Kidney tubule cell (primary cell): Measurements from ENCODE around the gene NR2F1-AS1.
"Not testable (repeated sequence)": the region's sequence is repeated elsewhere in the genome, so short reads cannot be mapped to it uniquely, and the experiment has no call there.

Source experiments
- DNase-seq: peaks from one replicate; pipeline ENCODE4 v3.0.0-alpha.2; 2018; ENCODE audit warnings: low spot score

NR2F1-AS1 gene

GRCh38 chr5:93576994-93577853 lies 3.8 kb downstream of the NR2F1-AS1 start:
- no peak for DNase-seq

- DNase-seq = no peak
Measured at GRCh38 chr5:93575461-93576414, 5.3 kb downstream of the NR2F1-AS1 start.

- no peak for DNase-seq
Measured at GRCh38 chr5:93574491-93575305, 6.3 kb downstream of the NR2F1-AS1 start.

- no peak for DNase-seq
Measured at GRCh38 chr5:93573354-93574351, 7.4 kb downstream of the NR2F1-AS1 start.

GRCh38 chr5:93572608-93573353 lies 8.2 kb downstream of the NR2F1-AS1 start:
- peak; percentile 20 for DNase-seq

- DNase-seq = peak; percentile 8
Measured at GRCh38 chr5:93572101-93572607, 8.9 kb downstream of the NR2F1-AS1 start.

- DNase-seq = no peak
Measured at GRCh38 chr5:93571114-93571949, 9.7 kb downstream of the NR2F1-AS1 start.

- no peak for DNase-seq
Measured at GRCh38 chr5:93570294-93571113, 10.5 kb downstream of the NR2F1-AS1 start.

GRCh38 chr5:93569300-93570160 lies 11.5 kb downstream of the NR2F1-AS1 start:
- no peak for DNase-seq

GRCh38 chr5:93567424-93567823 lies 13.6 kb downstream of the NR2F1-AS1 start:
- DNase-seq = no peak

- no peak for DNase-seq
Measured at GRCh38 chr5:93566091-93566490, 14.9 kb downstream of the NR2F1-AS1 start.

GRCh38 chr5:93557021-93557604 lies 23.9 kb downstream of the NR2F1-AS1 start:
- DNase-seq = no peak

GRCh38 chr5:93549594-93549993 lies 31.4 kb downstream of the NR2F1-AS1 start:
- not testable (repeated sequence) for DNase-seq

GRCh38 chr5:93545872-93546271 lies 35.1 kb downstream of the NR2F1-AS1 start:
- no peak for DNase-seq

- DNase-seq = peak; percentile 26
Measured at GRCh38 chr5:93532370-93532769, 48.6 kb downstream of the NR2F1-AS1 start.

- not testable (repeated sequence) for DNase-seq
Measured at GRCh38 chr5:93521815-93522214, 59.2 kb downstream of the NR2F1-AS1 start.
